Keratinocyte (primary cell): ENCODE measurements around the gene SPACA7. TPM values are rescaled to one million over a fixed set of nuclear protein-coding genes. Genes with fewer than 3 reads are reported as not detected.

Experiments
- DNase-seq: peaks from one replicate; pipeline ENCODE4 v3.0.0-alpha.2; 2011; ENCODE audit warnings: low read depth, missing footprints, low spot score
- FAIRE-seq: peaks from 2 replicates; lab custom pipeline; 2011; peaks lifted over from hg19 to GRCh38; lab: Jason Lieb, UNC
- H2AFZ ChIP-seq: 2 replicates; pipeline ENCODE4 v1.6.0; 2012; ENCODE audit warnings: low read length, control low read depth, inconsistent platforms; ENCODE audit not compliant: control insufficient read depth
- H3K27ac ChIP-seq: 2 replicates; pipeline ENCODE4 v1.5.1; 2011; ENCODE audit warnings: low read length; ENCODE audit not compliant: control insufficient read depth, insufficient read depth
- H3K27me3 ChIP-seq: 3 replicates; pipeline ENCODE4 v1.6.0; 2011; ENCODE audit warnings: low read length; ENCODE audit not compliant: control insufficient read depth, insufficient read depth; ENCODE audit errors: extremely low read depth
- H3K36me3 ChIP-seq, 2 experiments: 2 replicates in 1 of 2; 3 replicates in 1 of 2; pipeline ENCODE4 v1.5.1; 2011; ENCODE audit warnings: low read length in 2 of 2, mild to moderate bottlenecking in 1 of 2; ENCODE audit not compliant: control insufficient read depth in 2 of 2, insufficient read depth in 2 of 2; ENCODE audit errors: extremely low read depth in 1 of 2
- H3K4me1 ChIP-seq: 3 replicates; pipeline ENCODE4 v1.5.1; 2011; ENCODE audit warnings: low read length; ENCODE audit not compliant: control insufficient read depth, insufficient read depth; ENCODE audit errors: extremely low read depth
- H3K4me2 ChIP-seq: 3 replicates; pipeline ENCODE4 v1.6.0; 2011; ENCODE audit warnings: low read depth, low read length; ENCODE audit not compliant: control insufficient read depth, insufficient read depth; ENCODE audit errors: extremely low read depth
- H3K4me3 ChIP-seq, 3 experiments: fragments of 200-600 bp in 1 of 3; sonication (generic) in 1 of 3; 2 replicates in 2 of 3; 3 replicates in 1 of 3; pipeline ENCODE4 v1.5.1; 2011 to 2016; ENCODE audit warnings: low read length in 3 of 3, mild to moderate bottlenecking in 3 of 3, control low read depth in 2 of 3, inconsistent platforms in 1 of 3, low read depth in 1 of 3, mixed read lengths in 1 of 3, mixed run types in 1 of 3, moderate library complexity in 1 of 3; ENCODE audit not compliant: control insufficient read depth in 2 of 3, insufficient read depth in 2 of 3; ENCODE audit errors: extremely low read depth in 1 of 3
- H3K79me2 ChIP-seq: 2 replicates; pipeline ENCODE4 v1.6.0; 2012; ENCODE audit warnings: low read length; ENCODE audit not compliant: control insufficient read depth, insufficient read depth
- H3K9ac ChIP-seq: 3 replicates; pipeline ENCODE4 v1.6.0; 2011; ENCODE audit warnings: low read length; ENCODE audit not compliant: control insufficient read depth, insufficient read depth; ENCODE audit errors: extremely low read depth
- H3K9me1 ChIP-seq: 3 replicates; pipeline ENCODE4 v1.6.0; 2011; ENCODE audit warnings: low read length; ENCODE audit not compliant: control insufficient read depth, insufficient read depth; ENCODE audit errors: extremely low read depth
- H3K9me3 ChIP-seq: 2 replicates; pipeline ENCODE4 v1.5.1; 2012; ENCODE audit warnings: low read depth, low read length; ENCODE audit not compliant: control insufficient read depth
- H4K20me1 ChIP-seq: 3 replicates; pipeline ENCODE4 v1.6.0; 2011; ENCODE audit warnings: low read length; ENCODE audit not compliant: control insufficient read depth, insufficient read depth; ENCODE audit errors: extremely low read depth
- CTCF ChIP-seq, 3 experiments: IDR thresholded peaks in 1 of 3; conservative IDR thresholded peaks in 1 of 3; optimal IDR thresholded peaks in 1 of 3; 2 replicates in 2 of 3; 3 replicates in 1 of 3; pipeline versions ENCODE3 to v1.5.1; 2011; ENCODE audit warnings: low read length in 3 of 3, mild to moderate bottlenecking in 3 of 3, moderate library complexity in 2 of 3, control low read depth in 1 of 3, inconsistent platforms in 1 of 3; ENCODE audit not compliant: insufficient read depth in 2 of 3; ENCODE audit errors: extremely low read depth in 1 of 3
- EZH2 ChIP-seq: IDR thresholded peaks from one replicate; pipeline ENCODE4 v1.6.1; 2012; ENCODE audit warnings: inconsistent platforms, mild to moderate bottlenecking, low read length, moderate library complexity
- dilution Hi-C: fragments of 300-500 bp; cut with MboI; formaldehyde crosslinking; loops from one replicate; pipeline ENCODE4 v1.7.0; 2020; ENCODE audit warnings: low sequenced_read_pairs; ENCODE audit not compliant: extremely low pct_ligation_motif_present
- polyA plus RNA-seq, 5 experiments: library from polyadenylated mRNA; depleted of rRNA in 3 of 5; stranded (reverse) in 3 of 5; stranded (forward) in 1 of 5; unstranded in 1 of 5; fragments of >200 nt; gene quantifications; 1 replicate in 1 of 5; 2 replicates in 3 of 5; 3 replicates in 1 of 5; pipeline versions ENCODE4 v1.2.1 to v1.2.3, GENCODE V29; 2011 to 2012; ENCODE audit warnings: missing spikeins in 2 of 5, low read depth in 1 of 5, low replicate concordance in 1 of 5

Gene SPACA7
- polyA plus RNA-seq, 1 donor (not counting 4 experiments of a cell fraction or from before 2014, with no cell fraction given), result not detected

GRCh38 chr13:112441226-112441625 is 65.1 kb downstream of the SPACA7 start:
- no peak overlapping the region for H3K9ac ChIP-seq
- H3K9me3 ChIP-seq, result no peaks in the 10 kb centered on the region
- H3K4me2 ChIP-seq, result no peak overlapping the region
- TF ChIP-seq CTCF (optimal IDR thresholded peaks at IDR 0.05 in 1 of 3, IDR thresholded peaks at IDR 0.05 in 1 of 3, conservative IDR thresholded peaks at IDR 0.05 in 1 of 3; ENCODE audit: extremely low read depth in 1 of 3, insufficient read depth in 2 of 3, low read length in 3 of 3) (no peak), EZH2 (no peak)
- FAIRE-seq (no peak), DNase-seq (no peak)
- no peaks in the 10 kb centered on the region for H3K9me1 ChIP-seq
- no peaks in the 10 kb centered on the region for H4K20me1 ChIP-seq
- no peak overlapping the region for H3K27ac ChIP-seq
- peaks cover 18% of the 10 kb centered on the region for H3K27me3 ChIP-seq
- no peaks in the 10 kb centered on the region for H3K79me2 ChIP-seq
- dilution Hi-C loops, result no loop called here
- no peaks in the 10 kb centered on the region for H3K36me3 ChIP-seq
- no peak overlapping the region for H2AFZ ChIP-seq
- no peaks in the 10 kb centered on the region for H3K4me1 ChIP-seq
- H3K4me3 ChIP-seq, result no peak overlapping the region

GRCh38 chr13:112441779-112442310 is 65.7 kb downstream of the SPACA7 start:
- Histone ChIP-seq H3K79me2 (no peaks in the 10 kb centered on the region), H3K9me3 (no peaks in the 10 kb centered on the region), H3K27me3 (peaks cover 18% of the 10 kb centered on the region), H3K4me3 (no peak overlapping the region), H3K4me2 (no peak overlapping the region), H3K9ac (no peak overlapping the region), H3K27ac (no peak overlapping the region), H2AFZ (no peak overlapping the region), H3K4me1 (no peaks in the 10 kb centered on the region), H3K36me3 (no peaks in the 10 kb centered on the region), H4K20me1 (no peaks in the 10 kb centered on the region), H3K9me1 (no peaks in the 10 kb centered on the region)
- TF ChIP-seq CTCF (optimal IDR thresholded peaks at IDR 0.05 in 1 of 3, IDR thresholded peaks at IDR 0.05 in 1 of 3, conservative IDR thresholded peaks at IDR 0.05 in 1 of 3; ENCODE audit: extremely low read depth in 1 of 3, insufficient read depth in 2 of 3, low read length in 3 of 3), result no peak
- no peak for TF ChIP-seq EZH2
- dilution Hi-C loops, result no loop called here
- no peak for DNase-seq
- FAIRE-seq, result no peak
